GM23338 (cell line): Measurements from ENCODE around the gene DNASE1L2. TPM values are rescaled to one million over a fixed set of nuclear protein-coding genes. Genes with fewer than 3 reads are reported as not detected.

Experiments used
- ATAC-seq: fragments of 200-7000 bp; cut with Tn5 transposase; 3 replicates; pipeline ENCODE4 v1.9.1; 2020
- DNase-seq: peaks from one replicate; pipeline ENCODE4 v3.0.0-alpha.2; 2015; ENCODE audit warnings: low spot score
- H2AFZ ChIP-seq: fragments of 200-600 bp; sonication (generic); 2 replicates; pipeline ENCODE4 v1.8.0; 2016; ENCODE audit warnings: antibody characterized with exemption, mild to moderate bottlenecking, moderate library complexity
- H3F3A ChIP-seq: fragments of 200-600 bp; sonication (generic); replicated peaks from 2 replicates; pipeline ENCODE4 v1.8.0; 2017; ENCODE audit warnings: antibody characterized with exemption, mixed run types, low read depth
- H3K27ac ChIP-seq: fragments of 200-600 bp; sonication (generic); 2 replicates; pipeline ENCODE4 v1.6.1; 2016; ENCODE audit warnings: low read depth
- H3K27me3 ChIP-seq: fragments of 200-600 bp; sonication (generic); 2 replicates; pipeline ENCODE4 v1.8.0; 2016; ENCODE audit warnings: mild to moderate bottlenecking, mixed run types, moderate library complexity; ENCODE audit not compliant: insufficient read depth
- H3K36me3 ChIP-seq: fragments of 200-600 bp; sonication (generic); 2 replicates; pipeline ENCODE4 v1.8.0; 2016; ENCODE audit warnings: mild to moderate bottlenecking; ENCODE audit not compliant: insufficient read depth
- H3K4me1 ChIP-seq: fragments of 200-600 bp; sonication (generic); 2 replicates; pipeline ENCODE4 v1.8.0; 2016; ENCODE audit warnings: mild to moderate bottlenecking, moderate library complexity; ENCODE audit not compliant: insufficient read depth
- H3K4me2 ChIP-seq: fragments of 200-600 bp; sonication (generic); 2 replicates; pipeline ENCODE4 v1.7.1; 2017; ENCODE audit warnings: mixed run types
- H3K4me3 ChIP-seq: fragments of 200-600 bp; sonication (generic); 2 replicates; pipeline ENCODE4 v1.6.1; 2016; ENCODE audit warnings: mixed run types
- H3K79me2 ChIP-seq: fragments of 200-600 bp; sonication (generic); replicated peaks from 2 replicates; pipeline ENCODE4 v1.8.0; 2017; ENCODE audit warnings: mild to moderate bottlenecking; ENCODE audit not compliant: insufficient read depth
- H3K9me2 ChIP-seq: fragments of 200-600 bp; sonication (generic); 2 replicates; pipeline ENCODE4 v1.8.0; 2017; ENCODE audit not compliant: insufficient read depth
- H4K20me1 ChIP-seq: fragments of 200-600 bp; sonication (generic); replicated peaks from 2 replicates; pipeline ENCODE4 v1.8.0; 2017; ENCODE audit warnings: mild to moderate bottlenecking; ENCODE audit not compliant: insufficient read depth
- H3K27ac Mint-ChIP-seq: 2 replicates; pipeline ENCODE4 v1.8.0; 2020; ENCODE audit warnings: inconsistent platforms, mild to moderate bottlenecking, moderate library complexity, mixed read lengths
- H3K27me3 Mint-ChIP-seq: 3 replicates; pipeline ENCODE4 v1.8.0; 2022; ENCODE audit warnings: low read depth, mild to moderate bottlenecking, moderate library complexity, mixed read lengths, inconsistent platforms; ENCODE audit not compliant: insufficient read depth, poor library complexity
- H3K36me3 Mint-ChIP-seq: 3 replicates; pipeline ENCODE4 v1.8.0; 2021; ENCODE audit warnings: low read depth, mild to moderate bottlenecking, inconsistent platforms, moderate library complexity, mixed read lengths
- H3K4me1 Mint-ChIP-seq: 3 replicates; pipeline ENCODE4 v1.8.0; 2020; ENCODE audit warnings: mild to moderate bottlenecking, inconsistent platforms, mixed read lengths
- H3K4me3 Mint-ChIP-seq: 3 replicates; pipeline ENCODE4 v1.8.0; 2021; ENCODE audit warnings: moderate library complexity, mild to moderate bottlenecking, inconsistent platforms, mixed read lengths
- H3K9me3 Mint-ChIP-seq: 3 replicates; pipeline ENCODE4 v1.8.0; 2020; ENCODE audit warnings: moderate library complexity, mild to moderate bottlenecking, inconsistent platforms, mixed read lengths
- EZH2 ChIP-seq: fragments of 200-600 bp; sonication (generic); IDR thresholded peaks from one replicate; pipeline ENCODE4 v1.8.0; 2017; ENCODE audit warnings: antibody characterized with exemption, mild to moderate bottlenecking, low read depth; ENCODE audit not compliant: unreplicated experiment
- NANOG ChIP-seq: IDR thresholded peaks from 2 replicates; pipeline ENCODE4 v1.6.1; 2016; ENCODE audit warnings: antibody characterized with exemption, borderline replicate concordance
- POLR2AphosphoS5 ChIP-seq: IDR thresholded peaks from 2 replicates; pipeline ENCODE4 v1.6.1; 2016; ENCODE audit warnings: antibody characterized with exemption, low read depth
- STAT1 ChIP-seq: IDR thresholded peaks from one replicate; pipeline ENCODE4 v1.6.1; 2016; ENCODE audit warnings: antibody characterized with exemption; ENCODE audit not compliant: unreplicated experiment
- ZNF114 ChIP-seq: fragments of 250-450 bp; sonication (Bioruptor Pico); IDR thresholded peaks from 2 replicates; pipeline ENCODE4 v1.5.0; 2020; ENCODE audit warnings: mild to moderate bottlenecking, moderate library complexity
- polyA plus RNA-seq: library from polyadenylated mRNA; unstranded; fragments of >200 nt; fragmentation: Nextera tagmentation; extraction: Ambion mirVana; gene quantifications from 2 replicates; pipeline ENCODE4 v1.2.1, GENCODE V29; 2016
- total RNA-seq: library from RNA; depleted of rRNA; stranded (reverse); fragments of >200 nt; shearing (Covaris generic); gene quantifications from 2 replicates; pipeline ENCODE4 v1.2.3, GENCODE V29; 2014
- TF ChIP-seq, protein P1 (sequence below): fragments of 250-450 bp; sonication (Bioruptor Pico); IDR thresholded peaks from 2 replicates; pipeline ENCODE4 v1.5.0; 2020; ENCODE audit warnings: mild to moderate bottlenecking, moderate library complexity
- TF ChIP-seq, protein P2 (sequence below): IDR thresholded peaks from one replicate; pipeline ENCODE4 v1.6.1; 2018; ENCODE audit warnings: antibody characterized with exemption; ENCODE audit not compliant: unreplicated experiment
- TF ChIP-seq, protein P3 (sequence below), 2 experiments: fragments of 200-600 bp in 1 of 2; sonication (generic) in 1 of 2; conservative IDR thresholded peaks; 2 replicates each; pipeline versions ENCODE4 v1.5.1 to v1.6.1; 2016 to 2017; ENCODE audit warnings: antibody characterized with exemption in 2 of 2, low read depth in 2 of 2, mild to moderate bottlenecking in 2 of 2, moderate library complexity in 1 of 2

Gene DNASE1L2
- total and polyA plus RNA-seq, 2 experiments from 2014 or later = 0.23 TPM; not detected in 1

DNA sequence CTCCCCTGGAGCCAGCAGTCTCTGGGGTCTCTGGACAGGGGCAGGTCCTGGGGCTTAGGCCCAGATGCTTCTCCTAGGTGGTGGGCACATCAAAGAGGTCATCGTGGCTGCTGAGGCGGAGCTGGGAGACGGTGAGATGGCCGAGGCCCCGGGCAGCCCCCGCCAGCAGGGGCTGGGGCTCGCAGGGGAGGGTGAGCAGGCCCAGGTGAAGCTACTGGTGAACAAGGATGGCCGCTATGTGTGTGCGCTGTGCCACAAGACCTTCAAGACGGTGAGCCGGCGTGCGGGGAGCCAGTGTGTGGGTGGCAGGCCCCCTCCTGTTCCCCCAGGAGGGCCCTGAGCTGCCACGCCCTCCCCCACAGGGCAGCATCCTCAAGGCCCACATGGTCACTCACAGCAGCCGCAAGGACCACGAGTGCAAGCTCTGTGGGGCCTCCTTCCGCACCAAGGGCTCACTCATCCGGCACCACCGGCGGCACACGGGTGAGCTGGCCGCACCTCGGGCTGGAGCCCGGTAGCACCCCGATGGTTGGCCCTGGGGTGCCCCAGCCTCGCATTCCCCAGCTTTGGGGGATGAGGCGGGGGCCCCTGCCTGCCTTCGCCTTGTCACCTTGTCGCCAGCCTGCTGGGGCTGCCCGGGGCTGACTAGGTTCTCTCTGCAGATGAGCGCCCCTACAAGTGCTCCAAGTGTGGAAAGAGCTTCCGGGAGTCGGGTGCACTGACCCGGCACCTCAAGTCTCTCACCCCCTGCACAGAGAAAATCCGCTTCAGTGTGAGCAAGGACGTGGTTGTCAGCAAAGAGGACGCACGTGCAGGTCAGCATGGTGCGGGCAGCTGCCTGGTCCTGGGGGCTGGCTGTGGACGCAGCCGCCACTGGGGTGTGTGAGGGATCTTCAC is 3.9 kb upstream of the DNASE1L2 start:
- H3K27me3 ChIP-seq = peaks cover 12% of the 10 kb centered on the region
- DNase-seq = no peak
- H3K9me3 Mint-ChIP-seq = no peaks in the 10 kb centered on the region
- no peak overlapping the region for H3K4me2 ChIP-seq
- no peak overlapping the region for H3K27ac Mint-ChIP-seq
- H4K20me1 ChIP-seq = no peaks in the 10 kb centered on the region; the same call in 1 of the 2 replicates
- H3K4me3 ChIP-seq = no peak overlapping the region
- peaks cover 7% of the 10 kb centered on the region for H3K79me2 ChIP-seq
- H3K27me3 Mint-ChIP-seq = peaks cover 17% of the 10 kb centered on the region
- H3K27ac ChIP-seq = no peak overlapping the region
- H2AFZ ChIP-seq = no peak overlapping the region
- H3K9me2 ChIP-seq = no peaks in the 10 kb centered on the region
- peaks cover 9% of the 10 kb centered on the region; the same call in 2 of the 3 replicates for H3K36me3 Mint-ChIP-seq
- H3K4me1 Mint-ChIP-seq = no peaks in the 10 kb centered on the region
- TF ChIP-seq POLR2AphosphoS5 (no peak), NANOG (no peak), ZNF114 (CRISPR knock-in tag) (no peak), STAT1 (no peak), EZH2 (no peak)
- TF ChIP-seq, protein P1, sequence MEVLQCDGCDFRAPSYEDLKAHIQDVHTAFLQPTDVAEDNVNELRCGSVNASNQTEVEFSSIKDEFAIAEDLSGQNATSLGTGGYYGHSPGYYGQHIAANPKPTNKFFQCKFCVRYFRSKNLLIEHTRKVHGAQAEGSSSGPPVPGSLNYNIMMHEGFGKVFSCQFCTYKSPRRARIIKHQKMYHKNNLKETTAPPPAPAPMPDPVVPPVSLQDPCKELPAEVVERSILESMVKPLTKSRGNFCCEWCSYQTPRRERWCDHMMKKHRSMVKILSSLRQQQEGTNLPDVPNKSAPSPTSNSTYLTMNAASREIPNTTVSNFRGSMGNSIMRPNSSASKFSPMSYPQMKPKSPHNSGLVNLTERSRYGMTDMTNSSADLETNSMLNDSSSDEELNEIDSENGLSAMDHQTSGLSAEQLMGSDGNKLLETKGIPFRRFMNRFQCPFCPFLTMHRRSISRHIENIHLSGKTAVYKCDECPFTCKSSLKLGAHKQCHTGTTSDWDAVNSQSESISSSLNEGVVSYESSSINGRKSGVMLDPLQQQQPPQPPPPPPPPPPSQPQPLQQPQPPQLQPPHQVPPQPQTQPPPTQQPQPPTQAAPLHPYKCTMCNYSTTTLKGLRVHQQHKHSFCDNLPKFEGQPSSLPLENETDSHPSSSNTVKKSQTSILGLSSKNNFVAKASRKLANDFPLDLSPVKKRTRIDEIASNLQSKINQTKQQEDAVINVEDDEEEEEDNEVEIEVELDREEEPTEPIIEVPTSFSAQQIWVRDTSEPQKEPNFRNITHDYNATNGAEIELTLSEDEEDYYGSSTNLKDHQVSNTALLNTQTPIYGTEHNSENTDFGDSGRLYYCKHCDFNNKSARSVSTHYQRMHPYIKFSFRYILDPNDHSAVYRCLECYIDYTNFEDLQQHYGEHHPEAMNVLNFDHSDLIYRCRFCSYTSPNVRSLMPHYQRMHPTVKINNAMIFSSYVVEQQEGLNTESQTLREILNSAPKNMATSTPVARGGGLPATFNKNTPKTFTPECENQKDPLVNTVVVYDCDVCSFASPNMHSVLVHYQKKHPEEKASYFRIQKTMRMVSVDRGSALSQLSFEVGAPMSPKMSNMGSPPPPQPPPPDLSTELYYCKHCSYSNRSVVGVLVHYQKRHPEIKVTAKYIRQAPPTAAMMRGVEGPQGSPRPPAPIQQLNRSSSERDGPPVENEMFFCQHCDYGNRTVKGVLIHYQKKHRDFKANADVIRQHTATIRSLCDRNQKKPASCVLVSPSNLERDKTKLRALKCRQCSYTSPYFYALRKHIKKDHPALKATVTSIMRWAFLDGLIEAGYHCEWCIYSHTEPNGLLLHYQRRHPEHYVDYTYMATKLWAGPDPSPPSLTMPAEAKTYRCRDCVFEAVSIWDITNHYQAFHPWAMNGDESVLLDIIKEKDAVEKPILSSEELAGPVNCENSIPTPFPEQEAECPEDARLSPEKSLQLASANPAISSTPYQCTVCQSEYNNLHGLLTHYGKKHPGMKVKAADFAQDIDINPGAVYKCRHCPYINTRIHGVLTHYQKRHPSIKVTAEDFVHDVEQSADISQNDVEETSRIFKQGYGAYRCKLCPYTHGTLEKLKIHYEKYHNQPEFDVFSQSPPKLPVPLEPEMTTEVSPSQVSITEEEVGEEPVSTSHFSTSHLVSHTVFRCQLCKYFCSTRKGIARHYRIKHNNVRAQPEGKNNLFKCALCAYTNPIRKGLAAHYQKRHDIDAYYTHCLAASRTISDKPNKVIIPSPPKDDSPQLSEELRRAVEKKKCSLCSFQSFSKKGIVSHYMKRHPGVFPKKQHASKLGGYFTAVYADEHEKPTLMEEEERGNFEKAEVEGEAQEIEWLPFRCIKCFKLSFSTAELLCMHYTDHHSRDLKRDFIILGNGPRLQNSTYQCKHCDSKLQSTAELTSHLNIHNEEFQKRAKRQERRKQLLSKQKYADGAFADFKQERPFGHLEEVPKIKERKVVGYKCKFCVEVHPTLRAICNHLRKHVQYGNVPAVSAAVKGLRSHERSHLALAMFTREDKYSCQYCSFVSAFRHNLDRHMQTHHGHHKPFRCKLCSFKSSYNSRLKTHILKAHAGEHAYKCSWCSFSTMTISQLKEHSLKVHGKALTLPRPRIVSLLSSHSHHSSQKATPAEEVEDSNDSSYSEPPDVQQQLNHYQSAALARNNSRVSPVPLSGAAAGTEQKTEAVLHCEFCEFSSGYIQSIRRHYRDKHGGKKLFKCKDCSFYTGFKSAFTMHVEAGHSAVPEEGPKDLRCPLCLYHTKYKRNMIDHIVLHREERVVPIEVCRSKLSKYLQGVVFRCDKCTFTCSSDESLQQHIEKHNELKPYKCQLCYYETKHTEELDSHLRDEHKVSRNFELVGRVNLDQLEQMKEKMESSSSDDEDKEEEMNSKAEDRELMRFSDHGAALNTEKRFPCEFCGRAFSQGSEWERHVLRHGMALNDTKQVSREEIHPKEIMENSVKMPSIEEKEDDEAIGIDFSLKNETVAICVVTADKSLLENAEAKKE = no peak
- TF ChIP-seq, protein P2, sequence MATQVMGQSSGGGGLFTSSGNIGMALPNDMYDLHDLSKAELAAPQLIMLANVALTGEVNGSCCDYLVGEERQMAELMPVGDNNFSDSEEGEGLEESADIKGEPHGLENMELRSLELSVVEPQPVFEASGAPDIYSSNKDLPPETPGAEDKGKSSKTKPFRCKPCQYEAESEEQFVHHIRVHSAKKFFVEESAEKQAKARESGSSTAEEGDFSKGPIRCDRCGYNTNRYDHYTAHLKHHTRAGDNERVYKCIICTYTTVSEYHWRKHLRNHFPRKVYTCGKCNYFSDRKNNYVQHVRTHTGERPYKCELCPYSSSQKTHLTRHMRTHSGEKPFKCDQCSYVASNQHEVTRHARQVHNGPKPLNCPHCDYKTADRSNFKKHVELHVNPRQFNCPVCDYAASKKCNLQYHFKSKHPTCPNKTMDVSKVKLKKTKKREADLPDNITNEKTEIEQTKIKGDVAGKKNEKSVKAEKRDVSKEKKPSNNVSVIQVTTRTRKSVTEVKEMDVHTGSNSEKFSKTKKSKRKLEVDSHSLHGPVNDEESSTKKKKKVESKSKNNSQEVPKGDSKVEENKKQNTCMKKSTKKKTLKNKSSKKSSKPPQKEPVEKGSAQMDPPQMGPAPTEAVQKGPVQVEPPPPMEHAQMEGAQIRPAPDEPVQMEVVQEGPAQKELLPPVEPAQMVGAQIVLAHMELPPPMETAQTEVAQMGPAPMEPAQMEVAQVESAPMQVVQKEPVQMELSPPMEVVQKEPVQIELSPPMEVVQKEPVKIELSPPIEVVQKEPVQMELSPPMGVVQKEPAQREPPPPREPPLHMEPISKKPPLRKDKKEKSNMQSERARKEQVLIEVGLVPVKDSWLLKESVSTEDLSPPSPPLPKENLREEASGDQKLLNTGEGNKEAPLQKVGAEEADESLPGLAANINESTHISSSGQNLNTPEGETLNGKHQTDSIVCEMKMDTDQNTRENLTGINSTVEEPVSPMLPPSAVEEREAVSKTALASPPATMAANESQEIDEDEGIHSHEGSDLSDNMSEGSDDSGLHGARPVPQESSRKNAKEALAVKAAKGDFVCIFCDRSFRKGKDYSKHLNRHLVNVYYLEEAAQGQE = no peak
- TF ChIP-seq, protein P3, sequence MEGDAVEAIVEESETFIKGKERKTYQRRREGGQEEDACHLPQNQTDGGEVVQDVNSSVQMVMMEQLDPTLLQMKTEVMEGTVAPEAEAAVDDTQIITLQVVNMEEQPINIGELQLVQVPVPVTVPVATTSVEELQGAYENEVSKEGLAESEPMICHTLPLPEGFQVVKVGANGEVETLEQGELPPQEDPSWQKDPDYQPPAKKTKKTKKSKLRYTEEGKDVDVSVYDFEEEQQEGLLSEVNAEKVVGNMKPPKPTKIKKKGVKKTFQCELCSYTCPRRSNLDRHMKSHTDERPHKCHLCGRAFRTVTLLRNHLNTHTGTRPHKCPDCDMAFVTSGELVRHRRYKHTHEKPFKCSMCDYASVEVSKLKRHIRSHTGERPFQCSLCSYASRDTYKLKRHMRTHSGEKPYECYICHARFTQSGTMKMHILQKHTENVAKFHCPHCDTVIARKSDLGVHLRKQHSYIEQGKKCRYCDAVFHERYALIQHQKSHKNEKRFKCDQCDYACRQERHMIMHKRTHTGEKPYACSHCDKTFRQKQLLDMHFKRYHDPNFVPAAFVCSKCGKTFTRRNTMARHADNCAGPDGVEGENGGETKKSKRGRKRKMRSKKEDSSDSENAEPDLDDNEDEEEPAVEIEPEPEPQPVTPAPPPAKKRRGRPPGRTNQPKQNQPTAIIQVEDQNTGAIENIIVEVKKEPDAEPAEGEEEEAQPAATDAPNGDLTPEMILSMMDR (conservative IDR thresholded peaks at IDR 0.05; ENCODE audit: low read depth in 2 of 2) = no peak
- H3K4me3 Mint-ChIP-seq = no peak overlapping the region
- 0 out of 2 replicates have a peak, but pooled peaks cover 5% of the 10 kb centered on the region for H3K36me3 ChIP-seq
- ATAC-seq = no peak
- H3F3A ChIP-seq = no peaks in the 10 kb centered on the region
- H3K4me1 ChIP-seq = no peaks in the 10 kb centered on the region
